ENCODE measurements around the gene SFXN2.
"Not testable (repeated sequence)": the region's sequence is repeated elsewhere in the genome, so short reads cannot be mapped to it uniquely, and the experiment has no call there.

The SFXN2 gene

DNA sequence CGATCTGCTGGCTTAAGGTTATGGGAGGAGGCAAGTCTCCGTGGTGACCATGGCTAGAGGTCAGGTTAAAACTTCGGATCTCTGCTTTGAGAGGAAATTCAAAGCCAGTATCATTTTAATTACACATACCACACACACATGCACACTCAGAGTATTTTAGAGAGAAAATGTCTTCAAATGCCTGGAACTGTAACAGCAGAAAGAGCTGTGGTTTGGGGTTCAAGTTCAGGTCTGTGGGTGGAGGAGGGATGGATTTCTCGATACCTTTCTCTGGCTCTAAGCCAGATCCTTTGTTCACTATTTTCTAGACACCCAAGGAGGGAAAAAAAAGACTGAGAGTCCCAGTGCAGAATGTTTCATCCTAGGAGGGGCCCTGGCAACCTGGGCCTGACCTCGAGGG is 32.7 kb upstream of the SFXN2 start:
- no peak for DNase-seq

- no peak for DNase-seq
Measured at GRCh38 chr10:102682416-102682815, 32.0 kb upstream of the SFXN2 start.

DNA sequence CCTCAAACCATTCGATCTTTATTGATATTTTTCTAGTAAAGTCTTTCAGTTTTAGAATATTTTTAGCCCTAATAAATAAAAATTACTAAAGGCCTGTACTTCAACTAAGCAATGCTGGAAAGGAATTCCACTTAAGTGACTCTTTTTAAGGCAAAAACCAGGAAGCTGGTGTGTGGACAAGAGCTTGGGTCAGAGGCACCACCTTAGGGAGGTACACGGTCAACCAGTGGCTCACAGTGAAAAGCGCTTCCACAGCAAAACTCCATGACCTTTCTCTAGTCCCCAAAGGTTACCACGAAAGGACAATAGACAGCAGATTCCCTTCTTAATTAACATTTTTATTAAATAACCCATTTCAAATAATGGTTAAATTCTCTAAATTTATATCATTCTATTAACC is 31.5 kb upstream of the SFXN2 start:
- no peak for DNase-seq

DNA sequence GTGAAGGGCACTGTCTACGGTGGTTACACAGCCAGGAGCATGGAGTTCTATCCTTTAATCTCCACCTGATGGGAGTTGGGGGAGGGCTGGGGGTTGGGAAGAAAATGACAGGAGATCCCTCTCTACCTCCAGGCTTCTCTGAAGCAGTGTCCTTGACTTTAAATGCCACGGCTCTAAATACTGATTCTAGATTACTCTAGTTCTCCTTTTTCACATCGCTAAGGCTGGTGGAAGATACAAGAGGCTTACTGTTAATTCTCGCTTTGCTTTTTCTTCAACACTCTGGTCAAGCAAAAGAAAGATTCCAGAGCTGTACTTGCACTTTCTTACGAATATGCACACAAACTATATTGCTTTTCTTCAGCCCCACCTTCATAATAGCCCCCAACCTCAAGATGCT is 30.7 kb upstream of the SFXN2 start:
- no peak for DNase-seq

DNA sequence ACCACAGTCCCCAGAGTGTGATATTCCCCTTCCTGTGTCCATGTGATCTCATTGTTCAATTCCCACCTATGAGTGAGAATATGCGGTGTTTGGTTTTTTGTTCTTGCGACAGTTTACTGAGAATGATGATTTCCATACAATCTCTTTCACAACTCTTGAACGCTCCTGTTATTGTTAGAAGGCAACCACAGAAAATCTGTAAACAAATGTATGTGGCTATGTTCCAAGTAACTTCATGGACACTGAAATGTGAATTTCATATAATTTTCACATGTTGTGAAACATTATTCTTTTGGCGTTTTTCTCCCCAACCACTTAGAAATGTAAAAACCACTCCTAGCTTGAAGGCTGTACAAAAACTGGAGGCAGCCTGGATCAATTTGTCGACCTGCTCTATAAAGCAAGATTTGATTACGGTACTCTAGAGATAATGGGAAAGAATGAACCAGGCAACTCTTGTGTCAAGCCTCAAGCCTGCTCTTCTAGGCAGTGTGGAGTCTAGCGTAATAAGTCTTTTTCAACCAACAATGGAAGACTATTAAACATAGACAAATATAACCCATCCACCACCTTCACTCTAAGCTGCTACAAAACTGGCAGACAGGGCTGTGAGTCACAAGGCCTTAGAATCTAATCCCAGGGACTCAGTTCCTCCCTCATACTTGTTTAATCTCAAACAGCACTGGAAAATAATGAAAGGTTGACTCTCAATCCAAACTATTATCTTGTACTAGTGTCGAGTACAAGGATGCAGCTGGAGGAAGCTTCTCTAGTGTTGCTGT is 23.0 kb upstream of the SFXN2 start:
- no peak for DNase-seq

DNA sequence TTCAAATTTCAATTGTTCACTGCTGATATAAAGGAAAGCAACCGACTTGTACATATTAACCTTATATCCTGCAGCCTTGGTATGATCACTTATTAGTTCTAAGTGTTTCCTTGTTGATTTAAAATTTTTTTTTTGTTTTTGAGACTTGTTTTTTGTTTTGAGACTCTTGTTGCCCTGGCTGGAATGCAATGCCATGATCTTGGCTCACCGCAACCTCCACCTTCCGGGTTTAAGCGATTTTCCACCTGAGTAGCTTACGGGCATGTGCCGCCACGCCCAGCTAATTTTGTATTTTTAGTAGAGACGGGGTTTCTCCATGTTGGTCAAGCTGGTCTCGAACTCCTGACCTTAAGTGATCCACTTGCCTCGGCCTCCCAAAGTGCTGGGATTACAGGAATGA is 19.0 kb upstream of the SFXN2 start:
- DNase-seq: not testable (repeated sequence)

DNA sequence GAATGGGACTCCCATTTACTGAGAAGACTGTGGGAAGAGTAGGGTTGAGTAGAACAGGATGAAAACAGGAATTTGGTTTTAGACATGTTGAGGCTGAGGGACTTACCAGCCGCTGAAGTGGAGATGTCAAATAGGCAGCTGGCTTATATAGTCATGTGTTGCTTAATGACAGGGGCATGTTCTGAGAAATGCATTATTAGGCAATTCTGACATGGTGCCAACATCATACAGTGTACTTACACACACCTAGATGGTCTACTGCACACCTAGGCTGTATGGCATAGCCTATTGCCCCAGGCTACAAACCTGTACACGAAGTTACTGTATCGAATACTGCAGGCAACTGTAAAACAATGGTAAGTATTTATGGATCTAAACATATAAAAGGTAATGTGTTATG is 17.7 kb upstream of the SFXN2 start:
- DNase-seq: no peak

DNA sequence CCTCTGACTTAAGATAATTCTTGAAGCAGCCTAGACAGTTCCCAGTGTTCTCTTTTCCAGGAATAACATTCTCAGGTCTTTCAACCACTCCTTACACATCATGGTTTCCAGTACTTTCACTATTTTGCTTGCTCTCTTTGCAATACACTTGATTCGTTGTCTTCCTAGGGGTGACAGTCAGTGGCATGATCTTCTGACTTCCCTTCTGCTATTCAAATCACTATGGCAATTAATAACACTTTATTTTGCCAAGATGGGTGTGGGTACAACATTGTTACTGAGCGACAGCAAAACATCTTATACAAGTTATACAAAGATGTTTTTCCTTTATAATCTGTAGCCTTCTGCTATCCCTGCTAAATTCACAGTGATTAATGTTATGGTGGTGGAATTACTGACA is 15.5 kb upstream of the SFXN2 start:
- DNase-seq: no peak

DNA sequence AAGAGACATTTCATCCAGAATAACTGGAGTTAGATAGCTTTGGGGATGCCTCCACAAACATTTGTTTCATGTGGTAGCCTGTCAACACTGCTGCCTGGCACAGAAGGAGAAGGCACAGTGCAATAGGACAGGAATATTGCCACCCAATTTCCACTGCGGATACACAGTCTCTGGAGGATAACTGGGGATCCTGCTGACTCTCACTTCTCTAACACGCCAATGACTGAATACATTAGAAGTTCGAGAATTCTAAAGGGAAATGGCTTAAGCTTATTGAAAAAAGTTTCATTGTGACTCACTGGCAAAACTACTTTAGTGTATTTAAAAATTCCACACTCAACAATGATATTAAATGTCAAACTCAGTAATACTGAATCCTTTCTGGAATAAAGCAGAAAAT is 13.2 kb upstream of the SFXN2 start:
- DNase-seq: no peak

- no peak for DNase-seq
Measured at GRCh38 chr10:102701796-102702195, 12.6 kb upstream of the SFXN2 start.

DNA sequence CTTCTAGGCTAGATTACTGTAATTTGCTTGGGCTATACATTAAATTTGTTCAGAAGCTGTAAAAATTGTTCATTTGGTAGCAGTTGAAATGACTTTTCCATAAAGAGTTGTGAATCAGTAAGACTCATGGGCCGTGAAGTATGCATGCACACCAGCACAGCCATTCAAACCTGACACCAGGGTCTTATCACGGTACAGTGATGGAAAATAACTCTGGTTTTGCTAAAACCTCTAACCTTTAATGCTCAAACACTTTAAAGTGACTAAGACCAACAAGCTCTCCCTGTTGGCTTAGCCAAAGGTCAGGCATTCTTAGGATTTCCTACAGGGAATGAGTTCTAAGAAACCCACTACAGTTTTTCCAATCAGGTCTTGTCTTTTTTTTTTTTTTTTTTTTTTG is 11.7 kb upstream of the SFXN2 start:
- DNase-seq: no peak

- no peak for DNase-seq
Measured at GRCh38 chr10:102704915-102705314, 9.5 kb upstream of the SFXN2 start.

- no peak for DNase-seq
Measured at GRCh38 chr10:102705531-102705930, 8.9 kb upstream of the SFXN2 start.

GRCh38 chr10:102710609-102711008 is 3.8 kb upstream of the SFXN2 start:
- no peak for DNase-seq

- DNase-seq: no peak
Measured at GRCh38 chr10:102712089-102712488, 2.3 kb upstream of the SFXN2 start.

- no peak for DNase-seq
Measured at GRCh38 chr10:102712843-102713538, 1.4 kb upstream of the SFXN2 start.

DNA sequence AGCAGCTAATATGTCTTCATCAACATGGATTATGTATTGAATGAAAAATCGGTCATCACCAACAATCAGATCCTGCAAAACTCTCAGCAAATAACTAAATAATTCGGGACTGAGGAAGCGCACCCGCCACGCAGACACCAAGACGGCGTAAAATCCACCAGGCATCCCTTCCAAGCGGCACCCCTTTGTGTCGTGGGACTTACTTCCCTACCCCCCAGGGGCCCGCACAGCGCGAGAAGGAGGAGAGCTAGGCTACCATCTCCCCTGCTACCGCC is 960 bp upstream of the SFXN2 start:
- no peak for DNase-seq

GRCh38 chr10:102713814-102714620 is 419 bp upstream of the SFXN2 start, which contains the start of gene ARL3:
ARL3 (minus strand) TSS chr10:102714397; CDS start chr10:102714275, 122 bp downstream.
- DNase-seq: peak; percentile 91

- DNase-seq: no peak
Measured at GRCh38 chr10:102715880-102716279, 1.4 kb downstream of the SFXN2 start.

DNA sequence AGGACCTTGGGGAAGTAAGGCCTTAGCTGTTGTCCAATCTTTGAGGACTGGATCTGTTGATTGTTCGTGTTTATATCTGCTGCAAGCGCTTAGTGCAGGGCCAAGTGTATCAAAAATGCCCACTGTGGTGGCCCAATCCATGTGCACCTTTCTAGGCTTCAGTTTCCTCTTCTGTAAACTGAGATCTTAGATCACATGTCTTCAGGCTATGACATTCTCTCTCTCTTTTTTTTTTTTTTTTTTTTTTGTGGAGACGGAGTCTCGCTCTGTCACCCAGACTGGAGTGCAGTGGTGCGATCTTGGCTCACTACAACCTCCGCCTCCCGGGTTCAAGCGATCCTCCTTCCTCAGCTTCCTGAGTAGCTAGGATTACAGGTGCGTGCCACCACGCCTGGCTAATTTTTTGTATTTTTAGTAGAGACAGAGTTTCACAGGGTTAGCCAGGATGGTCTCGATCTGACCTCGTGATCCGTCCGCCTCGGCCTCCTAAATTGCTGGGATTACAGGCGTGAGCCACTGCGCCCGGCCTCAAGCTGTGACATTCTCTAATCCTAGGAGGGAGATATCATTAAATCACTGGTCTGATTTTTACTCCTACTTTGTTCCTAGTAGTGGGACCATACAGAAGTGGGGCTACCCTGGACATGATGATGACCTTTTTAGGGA is 2.6 kb downstream of the SFXN2 start:
- DNase-seq: not testable (repeated sequence)

DNA sequence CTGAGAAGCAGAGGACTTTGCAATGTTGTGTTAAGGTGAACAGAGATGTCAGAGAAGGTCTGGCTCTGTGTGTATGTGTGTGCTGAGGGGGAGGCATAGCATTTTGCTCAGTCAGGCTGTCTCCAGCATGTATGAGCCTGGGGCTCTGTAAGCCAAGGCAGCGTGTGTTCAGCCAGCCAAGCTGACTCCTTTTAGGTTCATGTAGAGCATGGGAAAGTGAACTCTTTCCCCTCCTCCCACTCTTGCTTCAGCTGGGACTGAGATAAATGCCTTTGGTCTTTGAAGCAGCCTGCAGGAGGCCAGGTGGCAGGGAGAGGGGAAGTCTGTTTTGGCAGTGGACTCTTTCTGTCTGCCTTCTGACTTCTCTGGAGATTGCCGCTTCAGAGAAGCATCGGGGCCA is 3.8 kb downstream of the SFXN2 start:
- no peak for DNase-seq

DNA sequence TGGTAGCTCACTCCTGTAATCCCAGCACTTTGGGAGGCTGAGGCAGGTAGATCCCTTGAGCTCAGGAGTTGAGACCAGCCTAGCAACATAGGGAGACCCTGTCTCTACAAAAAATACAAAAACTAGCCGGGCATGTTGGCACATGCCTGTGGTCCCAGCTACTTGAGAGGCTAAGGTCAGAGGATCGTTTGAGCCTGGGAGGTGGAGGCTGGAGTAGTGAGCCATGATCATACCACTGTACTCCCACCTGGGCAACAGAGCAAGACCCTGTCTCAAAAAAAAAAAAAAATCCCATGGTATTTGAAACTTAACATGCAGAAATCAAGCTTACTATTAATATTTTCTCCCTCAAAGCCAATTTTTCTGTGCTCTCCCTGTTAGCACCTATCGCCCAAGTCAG is 5.9 kb downstream of the SFXN2 start:
- no peak for DNase-seq

- DNase-seq: no peak
Measured at GRCh38 chr10:102720775-102721301, 6.4 kb downstream of the SFXN2 start.

Data from NCI-H1694 (cell line).